NCI-H187 treated with DMSO at 0.1 percent for 48 hours (cell line): ENCODE measurements around the gene PHYHD1.
A peak's percentile ranks its signal among the peaks of the same experiment; 100 is the strongest.
"Not testable (repeated sequence)": the region's sequence is repeated elsewhere in the genome, so short reads cannot be mapped to it uniquely, and the experiment has no call there.

ENCODE experiments used
- DNase-seq: peaks from one replicate; lab custom pipeline; 2025; lab: John Stamatoyannopoulos, UW

PHYHD1 gene

GRCh38 chr9:128921881-128922763 is 1.3 kb downstream of the PHYHD1 start:
- DNase-seq, result no peak

DNA sequence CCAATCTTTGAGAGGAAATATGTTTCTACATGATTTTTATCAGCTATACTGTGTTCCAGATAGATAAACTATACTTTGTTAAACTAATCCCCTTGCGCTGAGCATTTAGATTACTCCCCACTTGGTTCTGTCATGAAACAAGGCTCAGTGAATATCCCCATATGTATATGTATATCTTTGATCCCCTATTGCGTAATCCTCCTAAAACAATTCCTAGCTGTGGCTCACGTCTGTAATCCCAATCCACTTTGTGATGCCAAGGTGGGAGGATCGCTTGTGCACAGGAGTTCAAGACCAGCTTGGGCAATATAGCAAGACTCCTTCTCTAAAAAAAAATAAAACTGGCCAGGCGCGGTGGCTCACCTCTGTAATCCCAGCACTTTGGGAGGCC is 2.7 kb downstream of the PHYHD1 start:
- DNase-seq, result no peak

DNA sequence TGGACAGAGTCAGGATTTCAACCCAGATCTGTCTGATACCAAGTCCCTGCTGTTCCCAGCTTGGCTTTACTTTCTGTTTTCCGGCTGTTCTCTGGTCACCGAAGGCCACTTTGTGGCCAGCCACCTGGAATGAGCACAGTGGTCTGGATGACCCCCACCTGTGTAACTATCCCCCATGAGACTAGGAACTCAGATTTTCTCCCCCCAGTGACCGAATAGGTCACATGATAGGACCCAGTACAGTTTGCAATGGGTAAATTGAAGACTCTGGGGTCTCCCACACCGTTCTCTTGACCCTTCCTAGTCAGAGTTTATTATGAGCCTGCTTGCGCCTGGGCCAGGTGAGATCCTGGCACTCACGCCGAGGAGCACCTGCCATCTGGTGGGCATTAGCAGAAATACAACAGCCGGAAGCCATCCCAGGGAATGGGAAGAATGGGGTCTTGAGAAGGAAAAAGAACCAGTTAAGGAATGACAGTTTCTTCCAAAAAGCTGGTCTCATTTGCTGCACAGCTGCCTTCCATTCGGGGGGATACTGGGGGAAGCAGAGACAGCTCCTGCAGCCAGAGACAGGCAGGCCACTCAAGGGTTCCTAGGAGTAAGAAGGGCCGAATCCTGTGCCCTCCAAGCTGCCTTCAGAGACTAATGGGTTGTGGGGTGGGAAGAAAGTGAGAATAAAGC is 7.1 kb downstream of the PHYHD1 start:
- peak; percentile 2 for DNase-seq

- no peak for DNase-seq
Measured at GRCh38 chr9:128928624-128929023, 7.8 kb downstream of the PHYHD1 start.

DNA sequence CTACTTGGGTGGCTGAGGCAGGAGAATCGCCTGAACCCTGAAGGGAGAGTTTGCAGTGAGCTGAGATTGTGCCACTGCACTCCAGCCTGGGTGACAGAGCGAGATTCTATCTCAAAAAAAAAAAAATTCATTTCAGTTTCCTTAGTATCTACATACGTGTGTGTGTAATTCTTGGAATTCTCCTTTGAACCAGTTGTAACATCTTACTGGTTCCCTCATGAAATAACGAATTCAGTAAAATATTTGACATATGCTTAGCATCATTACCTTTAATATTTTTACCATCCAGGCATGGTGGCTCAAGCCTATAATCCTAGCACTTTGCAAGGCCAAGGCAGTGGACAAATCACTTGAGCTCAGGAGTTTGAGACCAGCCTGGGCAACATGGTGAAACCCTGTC is 8.8 kb downstream of the PHYHD1 start:
- no peak for DNase-seq

- no peak for DNase-seq
Measured at GRCh38 chr9:128933731-128934130, 12.9 kb downstream of the PHYHD1 start.

DNA sequence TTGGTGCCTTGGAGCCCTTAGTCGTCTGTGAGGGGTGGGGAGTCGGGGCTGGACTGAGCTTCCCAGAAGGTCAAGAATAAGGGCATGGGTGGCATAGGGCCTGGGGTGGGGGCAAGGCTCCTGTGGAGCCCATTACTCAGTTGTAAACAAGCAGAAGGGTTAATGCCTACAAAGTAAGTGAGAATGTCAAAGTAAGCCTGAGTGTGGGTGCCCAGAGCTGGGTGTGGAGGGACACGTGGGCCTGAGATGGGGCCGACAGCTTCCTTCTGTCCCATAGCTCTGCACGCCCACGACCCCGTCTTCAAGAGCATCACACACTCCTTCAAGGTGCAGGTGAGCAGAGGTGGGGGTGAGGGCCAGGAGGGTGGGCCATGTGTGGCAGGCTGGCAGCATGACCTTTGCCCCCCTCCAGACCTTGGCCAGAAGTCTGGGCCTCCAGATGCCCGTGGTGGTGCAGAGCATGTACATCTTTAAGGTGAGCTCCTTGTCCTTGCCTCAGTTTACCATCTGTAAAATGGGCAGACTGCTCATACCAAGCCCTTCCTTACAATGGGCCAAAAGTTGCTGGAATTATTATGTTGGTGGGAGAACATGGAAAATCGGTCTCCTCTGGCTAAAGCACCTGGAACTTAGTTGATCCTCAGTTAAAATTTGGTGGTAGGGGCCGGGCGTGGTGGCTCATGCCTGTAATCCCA is 15.5 kb downstream of the PHYHD1 start:
- no peak for DNase-seq

DNA sequence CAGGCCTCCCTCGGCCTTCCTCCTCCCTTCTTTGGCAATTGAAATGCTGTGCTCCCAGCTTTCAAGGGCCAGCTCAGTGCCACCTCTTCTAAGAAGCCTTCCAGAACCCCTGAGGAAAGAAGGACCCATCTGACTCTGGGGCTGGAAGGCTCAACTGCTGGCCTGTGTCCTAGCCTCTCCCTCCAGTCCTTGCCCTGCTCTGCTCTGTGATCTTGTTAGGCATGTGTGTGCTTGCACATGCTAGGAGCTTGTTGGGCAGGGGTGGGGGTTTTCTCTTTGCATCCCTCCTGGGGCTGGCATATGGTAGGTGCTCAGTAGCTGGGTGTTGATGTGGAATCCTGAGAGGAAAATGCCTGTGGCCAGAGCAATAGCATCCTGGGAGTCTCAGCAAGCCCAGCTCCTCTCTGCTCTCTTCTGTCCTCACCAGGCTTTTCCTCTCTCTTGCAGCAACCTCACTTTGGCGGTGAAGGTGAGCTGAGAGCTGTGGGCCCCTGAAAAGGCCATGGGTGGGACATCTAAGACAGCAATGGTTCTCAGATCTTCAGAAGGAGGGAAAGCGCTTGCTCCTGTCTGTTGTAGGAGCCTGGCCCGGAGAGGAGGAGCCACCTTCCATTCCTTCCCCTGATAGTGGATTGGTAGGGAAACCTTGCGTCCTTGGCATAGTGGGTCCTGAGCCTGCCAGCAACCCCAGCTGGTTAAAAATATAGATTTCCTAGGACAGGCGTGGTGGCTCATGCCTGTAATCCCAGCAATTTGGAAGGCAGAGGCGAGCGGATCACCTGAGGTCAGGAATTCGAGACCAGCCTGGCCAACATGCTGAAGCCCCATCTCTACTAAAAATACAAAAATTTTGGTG is 16.8 kb downstream of the PHYHD1 start:
- DNase-seq, result no peak

- DNase-seq, result no peak
Measured at GRCh38 chr9:128940271-128940921, 19.6 kb downstream of the PHYHD1 start.

DNA sequence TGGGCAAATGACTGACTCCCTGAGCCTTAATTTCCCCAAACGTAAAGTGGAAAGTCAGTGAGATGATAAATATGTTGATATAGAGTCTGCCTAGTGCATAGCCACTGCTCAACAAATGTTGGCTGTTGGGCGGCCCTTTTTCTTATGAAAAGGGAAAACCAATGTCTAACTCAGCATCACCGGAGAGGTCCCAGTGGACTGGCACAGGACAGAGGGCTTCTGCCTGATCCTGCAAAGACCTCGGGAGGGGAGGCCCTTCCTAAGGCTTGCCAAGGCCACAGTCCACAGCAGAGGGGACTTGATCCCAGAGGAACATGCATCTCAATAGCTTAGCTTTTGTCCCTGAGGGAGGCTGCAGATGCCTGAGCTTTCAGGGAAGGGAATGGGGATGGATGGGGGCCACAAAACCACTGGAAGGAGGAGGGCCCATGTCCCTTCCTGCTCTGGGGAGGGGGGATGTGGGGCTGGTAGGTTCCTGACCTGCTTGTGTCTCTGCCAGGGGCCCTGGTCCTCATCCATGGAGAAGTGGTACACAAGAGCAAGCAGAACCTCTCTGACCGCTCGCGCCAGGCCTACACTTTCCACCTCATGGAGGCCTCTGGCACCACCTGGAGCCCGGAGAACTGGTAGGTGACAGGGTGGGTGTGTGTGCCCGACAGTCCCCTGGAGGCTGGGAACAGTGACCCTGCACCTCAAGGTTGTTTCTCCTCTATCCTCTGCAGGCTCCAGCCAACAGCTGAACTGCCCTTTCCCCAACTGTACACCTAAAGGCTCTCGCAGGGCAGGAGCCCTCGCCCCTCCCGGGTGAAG is 20.4 kb downstream of the PHYHD1 start:
- no peak for DNase-seq

- DNase-seq, result no peak
Measured at GRCh38 chr9:128943832-128944620, 23.2 kb downstream of the PHYHD1 start.

- not testable (repeated sequence) for DNase-seq
Measured at GRCh38 chr9:128944966-128945365, 24.2 kb downstream of the PHYHD1 start.

DNA sequence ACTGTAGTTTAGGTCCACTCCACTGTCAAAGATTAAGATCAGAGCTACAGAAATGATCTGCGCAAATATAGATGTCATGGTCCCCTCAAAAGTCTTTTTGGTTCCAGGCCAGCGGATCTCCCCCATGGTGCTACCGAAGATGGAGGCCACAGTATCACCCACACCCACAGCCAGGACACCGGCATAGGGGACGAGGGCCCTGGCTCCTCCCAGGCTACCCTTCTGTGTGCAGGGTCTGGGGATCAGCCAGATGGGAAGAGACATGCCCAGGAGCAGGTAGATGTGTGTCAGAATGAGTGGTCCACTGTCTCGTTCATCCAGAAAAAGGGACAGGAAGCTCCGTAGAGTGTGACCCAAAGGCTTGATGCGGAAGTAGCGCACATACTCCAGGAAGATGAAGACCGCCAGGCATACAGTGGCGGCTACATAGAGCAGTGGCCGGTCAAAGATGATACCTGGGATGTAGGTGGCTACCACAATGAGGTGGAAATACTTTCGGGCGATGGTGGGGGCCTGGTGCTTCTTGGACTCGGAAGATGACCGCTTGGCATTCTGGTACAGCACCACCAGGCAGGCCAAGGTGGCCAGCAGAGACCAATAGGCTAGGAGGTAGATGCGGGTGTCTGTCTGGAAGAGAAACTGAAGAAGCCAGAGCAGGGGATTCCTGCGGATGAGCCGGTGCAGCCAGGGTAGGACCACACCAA is 25.2 kb downstream of the PHYHD1 start:
- DNase-seq, result no peak

DNA sequence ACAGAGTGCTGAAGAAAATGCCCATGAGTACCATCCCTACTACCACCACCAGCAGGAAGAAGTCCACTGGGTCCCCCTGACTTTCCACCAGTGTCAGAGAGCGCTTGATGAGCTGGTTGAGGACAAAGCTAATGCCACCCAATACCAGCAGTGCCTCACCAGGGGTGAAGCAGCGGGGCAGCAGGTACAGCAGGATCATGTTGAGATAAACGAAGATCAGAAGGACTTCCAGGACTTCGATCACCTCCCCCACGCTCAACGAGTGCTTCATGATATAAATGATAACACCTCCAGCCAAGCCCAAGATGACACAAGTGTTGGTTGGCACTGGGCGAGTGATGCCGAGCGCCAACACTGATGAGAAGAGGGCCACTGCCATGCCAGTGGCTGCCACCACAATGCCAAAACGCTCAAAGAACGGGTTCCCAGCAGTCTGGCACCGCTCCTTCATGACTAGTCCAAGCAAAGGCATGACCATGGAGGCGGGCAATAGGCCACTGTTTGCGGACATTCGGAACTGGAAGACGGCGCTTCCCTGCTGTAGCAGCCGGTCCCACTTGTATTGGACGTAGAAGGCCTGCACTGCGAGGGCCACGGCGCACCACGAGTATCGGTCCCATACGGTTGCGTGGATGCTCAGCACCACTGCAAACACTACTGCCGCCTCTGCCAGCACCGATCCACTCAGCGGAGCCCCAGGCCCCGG is 25.9 kb downstream of the PHYHD1 start:
- DNase-seq, result no peak

GRCh38 chr9:128947277-128947526 is 26.4 kb downstream of the PHYHD1 start:
- DNase-seq, result no peak

- no peak for DNase-seq
Measured at GRCh38 chr9:128947527-128948301, 26.9 kb downstream of the PHYHD1 start, which contains the start of the genes DOLK and NUP188. TSS of gene DOLK (minus strand) at chr9:128947603. CDS start at chr9:128947303, 300 bp downstream. TSS of gene NUP188 (plus strand) at chr9:128947699. CDS start at chr9:128947720, 21 bp downstream.

DNA sequence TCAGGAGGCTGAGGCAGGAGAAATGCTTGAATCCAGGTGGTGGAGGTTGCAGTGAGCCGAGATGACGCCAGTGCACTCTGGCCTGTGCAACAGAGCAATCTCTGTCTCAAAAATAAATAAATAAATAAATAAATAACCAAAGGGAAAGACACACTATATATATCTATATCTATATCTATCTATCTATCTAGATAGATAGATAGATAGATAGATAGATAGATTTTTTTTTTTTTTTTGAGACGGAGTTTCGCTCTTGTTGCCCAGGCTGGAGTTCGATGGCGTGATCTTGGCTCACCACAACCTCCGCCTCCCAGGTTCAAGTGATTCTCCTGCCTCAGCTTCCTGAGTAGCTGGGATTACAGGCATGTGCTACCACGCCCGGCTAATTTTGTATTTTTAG is 40.6 kb downstream of the PHYHD1 start:
- DNase-seq, result not testable (repeated sequence)

- no peak for DNase-seq
Measured at GRCh38 chr9:128969491-128969890, 48.7 kb downstream of the PHYHD1 start.
